SJCRH30 (cell line): ENCODE results near the gene BATF3. TPM values are rescaled to one million over a fixed set of nuclear protein-coding genes. Genes with fewer than 3 reads are reported as not detected.
"Not testable (repeated sequence)": the region's sequence is repeated elsewhere in the genome, so short reads cannot be mapped to it uniquely, and the experiment has no call there.

ENCODE experiments used
- DNase-seq, 2 experiments: peaks; one replicate each; pipeline ENCODE4 v3.0.0-alpha.2; 2015 to 2020
- H3K27ac ChIP-seq: fragments of 250-450 bp; sonication (Bioruptor Pico); 2 replicates; pipeline ENCODE4 v1.5.1; 2020; ENCODE audit warnings: mild to moderate bottlenecking, moderate library complexity
- H3K27me3 ChIP-seq: fragments of 250-450 bp; sonication (Bioruptor Pico); 2 replicates; pipeline ENCODE4 v1.5.1; 2020; ENCODE audit warnings: mild to moderate bottlenecking, moderate library complexity
- H3K36me3 ChIP-seq: fragments of 250-450 bp; sonication (Bioruptor Pico); 2 replicates; pipeline ENCODE4 v1.5.1; 2020; ENCODE audit warnings: mild to moderate bottlenecking, moderate library complexity
- H3K4me1 ChIP-seq: fragments of 250-450 bp; sonication (Bioruptor Pico); 2 replicates; pipeline ENCODE4 v1.5.1; 2020; ENCODE audit warnings: mild to moderate bottlenecking, moderate library complexity
- H3K4me3 ChIP-seq: fragments of 250-450 bp; sonication (Bioruptor Pico); 2 replicates; pipeline ENCODE4 v1.5.1; 2020; ENCODE audit warnings: mild to moderate bottlenecking, moderate library complexity
- H3K9me3 ChIP-seq: fragments of 250-450 bp; sonication (Bioruptor Pico); replicated peaks from 2 replicates; pipeline ENCODE4 v1.5.1; 2020; ENCODE audit warnings: mild to moderate bottlenecking, moderate library complexity
- total RNA-seq: library from RNA; depleted of rRNA; stranded (reverse); fragments of >200 nt; shearing (Covaris generic); gene quantifications from 2 replicates; pipeline ENCODE4 v1.2.3, GENCODE V29; 2014

BATF3 gene
- total RNA-seq, 1 experiment from 2014 or later: 15.6 TPM

- Histone ChIP-seq H3K4me1 (no peaks in the 10 kb centered on the region), H3K27me3 (no peaks in the 10 kb centered on the region), H3K27ac (no peak overlapping the region), H3K9me3 (no peaks in the 10 kb centered on the region; the same call in 1 of the 2 replicates), H3K36me3 (no peaks in the 10 kb centered on the region; the same call in 1 of the 2 replicates), H3K4me3 (no peak overlapping the region)
- no peak for DNase-seq
These were observed 20.0 kb upstream of the BATF3 start for GRCh38 chr1:212719633-212720032.

- Histone ChIP-seq H3K4me3 (no peak overlapping the region), H3K36me3 (no peaks in the 10 kb centered on the region; the same call in 1 of the 2 replicates), H3K27me3 (no peaks in the 10 kb centered on the region), H3K9me3 (no peaks in the 10 kb centered on the region; the same call in 1 of the 2 replicates), H3K4me1 (no peaks in the 10 kb centered on the region), H3K27ac (no peak overlapping the region)
- DNase-seq: peak in 1 of 2 experiments; percentile 28
These were observed 18.9 kb upstream of the BATF3 start for GRCh38 chr1:212718499-212718898.

GRCh38 chr1:212716161-212716560 is 16.5 kb upstream of the BATF3 start:
- no peak overlapping the region for H3K27ac ChIP-seq
- DNase-seq: no peak
- no peak overlapping the region for H3K4me3 ChIP-seq
- H3K9me3 ChIP-seq: no peaks in the 10 kb centered on the region; the same call in 1 of the 2 replicates
- no peaks in the 10 kb centered on the region for H3K27me3 ChIP-seq
- no peaks in the 10 kb centered on the region for H3K4me1 ChIP-seq
- no peaks in the 10 kb centered on the region; the same call in 1 of the 2 replicates for H3K36me3 ChIP-seq

- H3K27ac ChIP-seq: no peak overlapping the region
- H3K36me3 ChIP-seq: no peaks in the 10 kb centered on the region; the same call in 1 of the 2 replicates
- H3K9me3 ChIP-seq: no peaks in the 10 kb centered on the region
- no peak overlapping the region for H3K4me3 ChIP-seq
- no peaks in the 10 kb centered on the region for H3K4me1 ChIP-seq
- no peaks in the 10 kb centered on the region for H3K27me3 ChIP-seq
- no peak for DNase-seq
These were observed 14.0 kb upstream of the BATF3 start for GRCh38 chr1:212713465-212714136.

- no peaks in the 10 kb centered on the region; the same call in 1 of the 2 replicates for H3K36me3 ChIP-seq
- H3K27ac ChIP-seq: no peak overlapping the region
- no peaks in the 10 kb centered on the region for H3K9me3 ChIP-seq
- no peak overlapping the region for H3K4me3 ChIP-seq
- DNase-seq: no peak
- H3K4me1 ChIP-seq: no peaks in the 10 kb centered on the region
- H3K27me3 ChIP-seq: no peaks in the 10 kb centered on the region
These were observed 13.0 kb upstream of the BATF3 start for GRCh38 chr1:212712451-212713303.

GRCh38 chr1:212711974-212712373 is 12.3 kb upstream of the BATF3 start:
- not testable (repeated sequence) for DNase-seq, H3K4me1 ChIP-seq, H3K4me3 ChIP-seq, H3K9me3 ChIP-seq, H3K36me3 ChIP-seq, H3K27ac ChIP-seq, H3K27me3 ChIP-seq

- Histone ChIP-seq H3K9me3 (no peaks in the 10 kb centered on the region), H3K36me3 (no peaks in the 10 kb centered on the region; the same call in 1 of the 2 replicates), H3K27ac (no peak overlapping the region), H3K27me3 (no peaks in the 10 kb centered on the region), H3K4me3 (no peak overlapping the region), H3K4me1 (no peaks in the 10 kb centered on the region)
- DNase-seq: no peak
These were observed 10.9 kb upstream of the BATF3 start for GRCh38 chr1:212710566-212710965.

GRCh38 chr1:212703991-212704564 is 4.4 kb upstream of the BATF3 start:
- DNase-seq: no peak
- no peak overlapping the region for H3K27ac ChIP-seq
- H3K4me3 ChIP-seq: no peak overlapping the region
- no peaks in the 10 kb centered on the region for H3K9me3 ChIP-seq
- H3K4me1 ChIP-seq: no peaks in the 10 kb centered on the region
- H3K36me3 ChIP-seq: no peaks in the 10 kb centered on the region
- H3K27me3 ChIP-seq: no peaks in the 10 kb centered on the region

- Histone ChIP-seq H3K4me1 (0 out of 2 replicates have a peak, but pooled peaks cover 2% of the 10 kb centered on the region), H3K9me3 (no peaks in the 10 kb centered on the region), H3K27ac (no peak overlapping the region), H3K4me3 (no peak overlapping the region), H3K27me3 (no peaks in the 10 kb centered on the region), H3K36me3 (no peaks in the 10 kb centered on the region)
- no peak for DNase-seq
These were observed 3.0 kb upstream of the BATF3 start for GRCh38 chr1:212702672-212703071.

- DNase-seq: no peak
- H3K27ac ChIP-seq: no peak overlapping the region
- H3K4me1 ChIP-seq: 0 out of 2 replicates have a peak, but pooled peaks cover 2% of the 10 kb centered on the region
- no peak overlapping the region for H3K4me3 ChIP-seq
- no peaks in the 10 kb centered on the region for H3K27me3 ChIP-seq
- no peaks in the 10 kb centered on the region for H3K36me3 ChIP-seq
- no peaks in the 10 kb centered on the region for H3K9me3 ChIP-seq
These were observed 2.3 kb upstream of the BATF3 start for GRCh38 chr1:212701910-212702309.

- H3K4me3 ChIP-seq: peak overlapping the region; percentile 66
- no peaks in the 10 kb centered on the region for H3K36me3 ChIP-seq
- no peak overlapping the region for H3K27ac ChIP-seq
- no peaks in the 10 kb centered on the region for H3K9me3 ChIP-seq
- H3K4me1 ChIP-seq: 0 out of 2 replicates have a peak, but pooled peaks cover 2% of the 10 kb centered on the region
- no peaks in the 10 kb centered on the region for H3K27me3 ChIP-seq
- DNase-seq: peak; percentile 46 to 59
These were observed 1.5 kb upstream of the BATF3 start for GRCh38 chr1:212700892-212701819.

- DNase-seq: peak; percentile 56 to 59
These were observed 717 bp upstream of the BATF3 start for GRCh38 chr1:212700223-212700891.

GRCh38 chr1:212699104-212699624 is 476 bp downstream of the BATF3 start:
- no peaks in the 10 kb centered on the region for H3K9me3 ChIP-seq
- peak overlapping the region; percentile 66 for H3K4me3 ChIP-seq
- H3K4me1 ChIP-seq: 0 out of 2 replicates have a peak, but pooled peaks cover 2% of the 10 kb centered on the region
- no peaks in the 10 kb centered on the region for H3K36me3 ChIP-seq
- H3K27me3 ChIP-seq: no peaks in the 10 kb centered on the region
- H3K27ac ChIP-seq: no peak overlapping the region; the same call in 1 of the 2 replicates
- peak; percentile 76 to 83 for DNase-seq

More at GRCh38 chr1:212700223-212700891, 717 bp upstream of the BATF3 start:
- Histone ChIP-seq H3K4me1 (0 out of 2 replicates have a peak, but pooled peaks cover 2% of the 10 kb centered on the region), H3K27ac (no peak overlapping the region; the same call in 1 of the 2 replicates), H3K27me3 (no peaks in the 10 kb centered on the region), H3K36me3 (no peaks in the 10 kb centered on the region), H3K4me3 (peak overlapping the region; percentile 66), H3K9me3 (no peaks in the 10 kb centered on the region)
